Lower leg skin (tissue), 3 donors: ENCODE measurements around the gene HDAC5.

ENCODE experiments used
- CTCF ChIP-seq, 3 donors: fragments of 450-650 bp; IDR thresholded peaks; one replicate each; pipeline ENCODE4 v1.5.1; 2016; ENCODE audit warnings: antibody characterized with exemption in 3 of 3, mild to moderate bottlenecking in 3 of 3, moderate library complexity in 2 of 3
- POLR2A ChIP-seq, 2 donors: fragments of 450-650 bp; IDR thresholded peaks; one replicate each; pipeline ENCODE4 v1.6.1; 2016 to 2017; ENCODE audit warnings: antibody characterized with exemption in 2 of 2, mild to moderate bottlenecking in 1 of 2, moderate library complexity in 1 of 2

DNA sequence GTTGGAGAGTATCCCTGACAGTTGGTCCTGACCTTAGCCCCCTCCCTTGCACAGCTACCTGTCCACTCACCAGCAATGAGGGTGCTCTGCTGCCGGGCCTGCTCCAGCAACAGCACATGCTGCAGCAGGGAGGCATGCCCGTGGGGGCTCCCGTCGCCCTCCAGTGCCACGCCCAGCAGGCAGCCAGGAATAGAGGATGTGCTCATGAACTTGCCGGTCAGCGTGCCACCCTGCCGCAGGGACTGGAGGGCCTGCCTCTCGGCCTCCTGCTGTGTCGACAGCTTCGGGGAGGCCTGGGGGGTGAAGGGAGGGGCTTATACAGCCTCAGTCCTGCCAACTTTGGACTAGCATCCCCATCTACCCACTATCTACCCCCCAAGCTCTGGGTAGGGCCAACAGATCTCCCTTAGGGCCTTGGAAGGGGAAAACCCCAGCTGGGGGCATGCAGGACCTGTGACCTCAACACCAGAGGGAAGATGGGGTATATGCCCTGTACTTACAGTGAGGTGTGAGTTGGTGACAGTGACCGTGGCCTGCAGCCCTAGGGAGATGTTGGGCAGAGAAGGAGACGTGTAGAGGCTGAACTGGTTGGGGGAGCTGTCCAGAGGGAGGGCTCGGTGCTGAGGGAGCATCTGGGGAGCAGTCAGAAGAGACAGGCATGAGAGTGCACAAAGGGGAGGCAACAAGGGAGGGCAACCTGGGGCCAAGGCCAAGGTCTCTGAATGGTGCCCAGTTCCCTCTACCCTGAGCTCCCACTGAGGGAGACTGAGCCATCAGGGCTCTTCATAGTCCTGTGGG, 32.0 kb downstream of the HDAC5 start:
- TF ChIP-seq CTCF (IDR thresholded peaks at IDR 0.05) (no peak), POLR2A (IDR thresholded peaks at IDR 0.05) (no peak)
